Nucleus accumbens (tissue), 56 donors: ENCODE results near the gene TSPAN18.

ENCODE experiments used
- DNase-seq, 56 donors: peaks; one replicate each; lab custom pipeline; 2025; lab: John Stamatoyannopoulos, UW

Gene TSPAN18

DNA sequence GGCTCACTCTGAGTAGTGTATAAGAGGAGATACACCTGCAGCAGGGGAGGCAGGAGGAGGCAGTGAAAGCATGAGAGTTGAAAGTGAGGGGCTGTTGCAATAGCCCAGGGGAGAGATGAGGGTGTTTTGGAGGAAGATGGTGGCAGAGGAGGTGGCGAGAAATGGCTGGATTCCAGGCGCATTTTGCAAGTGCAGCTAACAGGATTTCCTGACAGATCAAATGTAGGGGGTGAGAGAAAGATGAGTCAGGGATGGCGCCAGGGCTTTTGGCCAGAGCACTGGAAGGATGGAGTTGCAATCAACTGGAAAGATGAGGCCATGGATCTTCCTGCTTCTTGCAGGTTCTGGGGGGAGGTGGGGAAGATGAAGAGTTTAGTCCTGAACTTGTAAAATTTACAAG lies 16.8 kb upstream of the TSPAN18 start:
- DNase-seq = no peak

DNA sequence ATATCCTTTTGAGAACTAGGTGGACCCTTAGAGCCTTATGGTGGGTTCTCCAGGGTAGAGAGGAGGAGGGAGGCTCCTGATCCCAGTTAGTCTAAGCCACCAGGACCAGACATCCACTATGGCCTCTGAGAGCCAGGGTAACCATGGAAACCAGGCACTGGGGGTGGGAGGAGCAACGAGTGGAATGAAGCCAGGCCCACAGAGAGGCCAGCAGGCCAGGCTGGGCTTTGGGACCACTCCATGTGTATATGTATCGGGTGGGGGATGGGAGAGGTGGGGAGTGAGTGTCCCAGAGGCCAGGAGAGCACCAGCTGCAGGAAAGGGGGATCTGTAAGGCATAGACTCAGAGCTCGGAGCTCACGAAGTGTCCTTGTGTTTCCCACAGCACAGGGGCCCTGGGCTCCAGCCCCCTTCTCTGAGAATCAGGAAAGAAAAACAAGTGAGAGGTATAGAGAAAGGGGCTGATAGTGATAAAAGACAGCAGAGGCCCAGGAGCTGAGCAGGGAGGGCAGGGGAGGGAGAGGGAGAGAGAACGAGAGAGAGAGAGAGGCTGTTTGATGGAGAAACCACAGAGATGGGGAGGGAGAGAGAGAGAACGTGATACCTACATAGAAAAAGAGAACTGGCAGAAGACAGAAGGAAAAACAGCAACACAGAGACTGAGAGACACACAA lies 15.5 kb upstream of the TSPAN18 start:
- no peak for DNase-seq

DNA sequence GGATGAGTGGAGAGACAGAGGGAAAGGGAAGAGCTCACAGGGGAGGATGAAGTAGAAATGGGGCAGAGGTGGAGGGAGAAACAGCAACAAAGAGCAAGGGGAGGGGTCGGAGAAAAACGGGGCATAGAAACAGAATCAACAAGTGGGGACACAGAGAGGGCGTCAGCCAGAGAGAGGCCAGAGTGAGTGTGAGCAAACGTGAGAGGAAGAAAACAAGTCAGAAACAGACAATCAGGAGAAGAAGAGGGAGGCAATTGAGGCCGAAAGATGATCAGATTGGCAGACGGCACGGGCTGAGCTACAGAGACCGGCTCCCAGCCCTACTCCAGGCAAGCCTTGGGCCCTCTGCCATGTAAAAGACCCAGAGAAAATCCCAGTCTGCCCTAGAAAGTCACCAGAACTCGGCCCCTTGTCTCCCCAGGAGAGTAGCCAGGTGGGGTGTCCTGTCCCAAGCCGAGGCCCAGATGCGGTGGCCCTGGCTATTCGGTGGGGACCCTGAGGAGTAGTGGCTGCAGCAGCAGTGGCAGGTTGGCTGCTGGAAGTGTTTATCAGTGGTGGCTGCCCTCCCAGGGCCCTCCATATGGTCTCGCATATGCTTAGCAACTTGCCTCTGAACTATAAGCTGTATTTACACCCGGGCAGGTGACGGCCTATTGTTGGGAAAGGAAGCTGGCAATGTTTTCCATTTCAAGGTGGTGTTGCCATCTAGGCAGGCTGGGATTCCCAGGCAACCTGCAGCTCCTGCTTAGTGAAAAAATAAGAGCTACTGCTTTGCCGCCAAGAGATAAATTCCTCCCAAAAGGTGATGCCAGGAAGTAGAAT lies 14.8 kb upstream of the TSPAN18 start:
- DNase-seq = no peak

DNA sequence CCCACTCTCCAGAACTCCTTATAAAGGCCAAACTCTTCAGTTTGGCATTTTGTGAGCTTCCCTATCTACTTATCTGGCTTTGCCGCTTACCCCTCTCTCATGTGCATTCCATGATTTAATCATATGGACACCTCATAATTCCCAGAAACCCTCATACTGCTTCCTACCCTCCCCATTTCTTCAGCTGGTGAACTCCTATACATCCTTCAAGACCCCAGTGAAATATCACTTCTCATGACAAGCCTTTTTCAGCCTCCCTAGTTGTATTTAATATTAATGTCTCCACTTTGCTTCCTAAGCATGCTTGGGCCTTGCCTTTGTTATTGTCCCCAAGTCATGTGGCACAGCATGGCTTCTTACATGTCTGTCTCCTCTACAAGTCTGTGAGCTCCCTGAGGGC lies 13.7 kb upstream of the TSPAN18 start:
- DNase-seq = no peak

DNA sequence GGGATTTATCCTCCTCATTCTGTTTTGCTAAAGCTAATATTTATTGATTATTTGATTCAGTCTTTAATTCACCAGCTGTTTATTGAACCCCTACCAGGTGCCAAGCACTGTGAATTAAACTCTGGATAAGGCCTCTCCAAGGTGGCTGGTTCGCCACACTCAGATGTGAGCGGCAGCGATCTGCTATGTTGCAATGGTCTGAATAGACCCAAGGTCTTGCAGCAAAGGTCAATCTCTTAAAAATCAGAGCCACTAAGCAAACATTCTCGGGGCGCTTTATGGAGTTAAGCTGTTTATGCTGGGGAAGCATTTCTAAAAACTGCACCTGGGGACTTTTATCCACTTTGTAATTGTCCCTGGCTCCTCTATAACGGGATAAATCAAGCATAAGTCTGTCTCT lies 10.5 kb upstream of the TSPAN18 start:
- no peak for DNase-seq

DNA sequence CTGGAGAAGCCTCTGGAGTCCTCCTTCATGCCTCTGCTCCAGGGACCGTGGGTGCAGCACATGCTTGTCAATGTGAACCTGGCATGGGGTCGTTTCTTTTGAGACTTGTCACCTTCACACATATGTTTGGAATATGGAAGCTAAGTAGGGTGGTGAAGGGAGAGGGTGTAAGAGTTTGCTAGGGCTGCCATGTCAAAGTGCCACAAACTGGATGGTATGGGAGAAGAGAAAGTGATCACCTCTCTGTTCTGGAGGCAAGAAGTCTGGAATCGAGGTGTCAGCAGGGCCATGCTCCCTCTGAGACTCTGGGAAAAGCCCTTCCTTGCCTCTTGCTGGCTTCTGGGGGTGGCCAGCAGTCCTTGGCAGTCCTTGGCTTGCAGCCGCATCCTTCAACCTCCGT lies 8.7 kb upstream of the TSPAN18 start:
- no peak for DNase-seq

DNA sequence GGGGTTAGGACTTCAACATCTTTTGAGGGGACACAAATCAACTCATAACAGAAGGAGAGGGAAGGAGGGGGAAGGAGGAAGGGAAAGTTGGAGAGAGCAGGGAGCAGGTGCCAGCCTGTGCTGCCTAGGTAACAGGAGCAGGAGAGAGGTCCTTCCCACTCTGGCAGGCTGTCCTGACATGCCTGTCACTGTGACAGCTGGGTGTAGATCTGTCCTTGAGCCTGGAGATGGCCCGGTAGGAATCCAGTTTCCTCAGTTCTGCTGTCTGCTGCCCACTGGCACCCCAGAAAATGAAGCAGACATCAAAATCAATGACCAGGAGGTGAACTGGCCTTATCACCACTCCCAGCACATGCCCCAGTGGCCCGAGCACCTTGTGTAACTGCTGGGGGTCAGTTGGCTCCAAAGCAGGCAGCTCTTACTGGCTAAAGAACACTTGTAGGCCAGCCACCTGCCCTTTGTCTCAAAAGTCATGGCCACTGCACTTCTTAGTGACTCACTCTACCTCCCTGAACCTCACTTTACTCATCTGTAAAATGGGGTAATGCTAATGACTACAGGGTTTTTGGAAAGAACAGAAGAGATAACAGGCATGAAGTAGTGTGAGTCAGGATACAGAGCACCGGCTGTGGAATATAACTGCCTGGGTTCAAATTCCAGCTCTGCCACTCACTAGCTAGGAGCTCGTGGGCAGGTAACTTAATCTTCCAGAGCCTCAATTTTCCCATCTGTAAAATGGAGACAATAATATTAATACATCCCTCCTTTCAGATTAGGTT lies 8.0 kb upstream of the TSPAN18 start:
- no peak for DNase-seq

DNA sequence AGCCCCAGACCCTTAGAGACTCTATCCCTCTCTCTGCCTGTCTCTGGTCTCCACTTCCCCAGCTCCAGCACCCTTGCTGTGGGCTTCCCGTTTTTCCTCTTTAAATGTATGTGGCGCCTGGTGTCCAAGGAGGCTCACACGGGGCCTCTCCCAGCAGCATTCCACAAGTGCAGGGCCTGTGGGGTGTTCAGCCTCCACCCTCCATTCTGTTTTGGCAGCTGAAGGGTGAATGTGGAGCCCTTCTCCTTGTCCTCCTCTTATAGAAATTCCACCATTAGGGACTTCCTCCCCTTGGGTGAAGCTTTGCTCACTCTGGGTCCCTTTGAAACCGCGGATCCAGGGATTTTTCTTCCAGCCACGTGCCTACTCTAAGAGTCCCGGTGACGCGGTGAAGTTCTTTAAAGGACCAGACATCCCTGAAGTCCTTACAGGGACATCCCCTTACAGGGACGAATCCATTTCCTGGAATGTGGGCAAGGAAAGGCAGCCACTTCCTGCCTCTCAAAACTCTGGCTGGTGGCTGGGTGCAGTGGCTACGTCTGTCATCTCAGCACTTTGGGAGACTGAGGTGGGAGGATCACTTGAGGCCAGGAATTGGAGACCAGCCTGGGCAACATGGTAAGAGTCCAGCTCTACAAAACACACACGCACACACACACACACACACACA lies 1.6 kb upstream of the TSPAN18 start:
- no peak for DNase-seq

DNA sequence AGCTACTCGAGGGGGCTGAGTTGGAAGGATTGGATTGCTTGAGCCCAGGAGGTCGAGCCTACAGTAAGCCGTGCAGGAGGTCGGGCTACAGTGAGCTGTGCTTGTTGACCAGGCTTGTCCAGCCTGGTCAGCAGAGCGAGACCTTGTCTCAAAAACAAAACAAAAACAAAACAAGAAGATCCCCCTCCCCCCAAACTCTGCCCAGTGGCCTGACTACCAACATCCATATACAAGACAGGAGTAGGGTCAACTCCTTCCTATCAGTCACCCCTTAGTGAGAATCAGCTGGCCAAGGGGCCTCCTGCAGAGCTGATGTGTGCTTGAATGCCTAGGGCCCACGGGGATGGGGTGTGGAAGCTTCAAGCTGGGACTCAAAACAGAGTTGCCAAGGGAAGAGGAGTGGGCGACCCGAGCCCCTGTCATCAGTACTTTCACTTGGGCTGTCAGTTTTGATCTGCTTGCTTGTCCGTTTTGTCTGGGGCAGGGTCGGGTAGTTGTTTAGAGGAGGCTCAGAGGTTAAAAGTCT lies 942 bp upstream of the TSPAN18 start:
- DNase-seq = peak in 2 of 56 donors; percentile 2 to 26

DNA sequence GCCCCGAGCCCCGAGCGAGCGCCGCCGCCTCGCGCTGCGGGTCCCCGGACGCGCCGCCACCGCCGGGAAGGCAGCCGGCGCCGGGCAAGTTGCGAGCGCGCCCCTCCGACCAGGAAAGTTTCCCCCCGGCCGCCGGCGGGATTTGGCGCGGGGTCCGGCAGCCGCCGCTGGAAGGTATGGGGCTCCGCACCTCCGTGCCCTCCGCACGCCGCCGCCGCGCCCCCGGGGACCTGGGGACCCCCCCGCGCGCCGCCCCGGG lies 281 bp downstream of the TSPAN18 start:
- no peak for DNase-seq

DNA sequence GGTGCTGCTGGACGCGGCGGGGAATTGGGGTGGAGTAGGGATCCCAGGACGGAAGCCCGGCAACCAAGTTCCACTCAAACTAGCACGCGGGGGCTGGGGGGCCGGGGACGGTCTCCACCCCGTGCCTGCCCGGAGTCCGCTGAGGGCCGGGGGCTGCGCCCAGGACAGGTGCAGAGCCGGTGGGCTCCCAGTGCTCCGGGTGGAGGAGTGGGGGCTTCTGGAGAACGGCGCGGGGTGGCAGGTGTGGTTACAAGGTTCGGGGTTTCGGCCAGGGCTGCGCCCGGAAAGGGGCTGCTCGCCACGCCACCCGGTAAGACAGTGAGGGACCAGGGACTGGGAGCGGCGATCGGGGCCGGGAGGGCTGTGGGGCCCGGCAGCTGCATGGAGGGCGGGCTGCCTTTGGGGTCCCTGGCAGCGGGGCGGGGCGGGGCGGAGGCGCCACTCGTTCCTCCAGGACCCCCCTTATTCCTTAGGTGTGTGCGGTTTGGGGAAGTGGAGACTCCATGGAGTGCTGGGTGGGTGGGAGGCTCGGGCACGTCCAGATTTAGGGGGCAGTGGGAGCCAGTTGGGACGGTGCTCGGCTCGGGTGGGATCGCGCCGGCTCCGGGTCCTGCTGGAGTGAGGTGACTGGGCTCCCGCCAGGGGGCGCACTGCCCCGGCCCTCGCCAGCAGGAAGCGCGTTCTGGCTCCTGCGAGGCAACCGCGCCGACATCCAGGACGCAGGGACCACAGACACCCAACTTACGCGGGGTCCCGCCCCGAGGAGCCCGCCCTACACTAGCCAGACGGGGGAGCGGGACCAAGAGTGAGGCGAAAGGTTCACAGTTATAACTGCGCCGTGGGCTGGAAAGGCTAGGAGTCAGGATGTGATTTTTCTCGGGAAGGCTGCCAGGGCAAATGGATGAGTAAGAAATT lies 868 bp downstream of the TSPAN18 start:
- DNase-seq = peak in 50 of 56 donors; percentile 4 to 82 (median 50)

DNA sequence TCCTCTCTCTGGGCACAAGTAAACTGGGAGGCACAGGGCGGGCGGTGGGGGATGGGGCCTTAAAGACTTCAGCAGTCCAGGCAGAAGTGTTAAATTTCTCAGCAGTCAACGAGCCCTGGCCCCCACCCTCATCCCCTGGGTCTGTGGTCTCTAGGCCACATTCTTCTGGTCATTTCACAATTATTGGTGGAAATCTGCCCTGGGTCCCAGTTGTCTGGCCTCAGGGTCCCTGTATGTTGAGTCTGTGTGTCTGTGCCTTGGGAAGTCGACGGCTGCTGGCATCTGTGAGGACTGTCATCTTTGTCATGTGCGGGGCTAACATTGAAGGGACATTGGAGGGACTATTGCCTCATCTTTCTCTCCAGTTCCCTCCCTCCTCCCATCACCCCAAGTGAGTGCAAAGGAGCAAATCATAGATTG lies 1.7 kb downstream of the TSPAN18 start:
- DNase-seq = no peak

DNA sequence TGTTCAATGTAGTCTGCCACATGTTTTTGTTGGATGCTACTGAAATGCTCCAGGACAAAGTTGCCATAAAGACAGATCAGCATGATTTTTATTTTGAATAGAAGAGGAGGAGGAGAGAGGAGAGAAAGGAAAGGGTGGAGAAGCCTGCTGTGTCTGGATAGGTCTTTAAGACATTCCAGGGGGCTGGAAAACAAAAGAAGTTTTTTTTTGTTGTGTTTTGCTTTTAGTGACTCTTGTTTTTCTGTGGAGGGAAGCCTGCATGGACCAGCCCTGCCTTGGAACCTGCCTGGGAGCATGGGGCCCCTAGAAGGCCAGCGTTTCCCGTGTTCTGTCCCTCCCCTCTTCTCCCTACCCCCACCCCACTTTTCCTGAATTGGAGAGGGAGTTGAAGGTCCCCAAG lies 2.3 kb downstream of the TSPAN18 start:
- no peak for DNase-seq

DNA sequence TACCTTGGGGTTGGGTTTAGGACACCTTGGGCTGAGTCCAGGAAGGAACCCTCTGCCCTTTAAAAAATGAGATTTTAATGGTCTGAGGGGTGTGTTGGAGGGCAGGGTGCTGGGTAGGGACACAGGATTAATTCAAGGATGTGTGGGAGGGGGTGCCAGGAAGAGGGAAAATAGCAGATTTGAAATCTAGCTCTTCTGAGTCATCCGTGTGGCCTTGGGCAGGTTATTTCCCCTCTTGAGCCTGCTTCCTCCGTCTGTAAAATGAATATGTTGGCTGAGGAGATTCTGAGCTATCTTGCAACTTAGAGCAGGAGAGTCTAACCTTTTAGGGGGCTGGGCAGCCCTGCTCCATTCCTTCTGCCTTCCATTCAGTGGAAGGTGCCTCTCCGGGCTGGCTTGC lies 3.0 kb downstream of the TSPAN18 start:
- no peak for DNase-seq

DNA sequence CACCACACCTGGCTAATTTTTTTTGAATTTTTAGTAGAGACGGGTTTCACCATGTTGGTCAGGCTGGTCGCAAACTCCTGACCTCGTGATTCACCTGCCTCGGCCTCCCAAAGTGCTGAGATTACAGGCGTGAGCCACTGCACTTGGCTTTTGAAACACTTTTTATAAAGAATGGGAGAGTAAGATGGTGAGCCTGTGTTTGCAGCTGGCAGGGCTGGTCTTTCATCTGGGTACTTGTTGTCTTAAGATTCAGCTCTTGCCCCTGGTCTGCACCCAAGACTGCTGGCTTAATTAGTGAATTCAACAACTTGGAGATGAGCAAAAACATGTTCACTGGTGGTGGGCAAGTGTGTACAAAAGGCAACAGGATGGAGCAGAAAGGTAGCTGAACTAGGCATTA lies 4.0 kb downstream of the TSPAN18 start:
- DNase-seq = no peak

DNA sequence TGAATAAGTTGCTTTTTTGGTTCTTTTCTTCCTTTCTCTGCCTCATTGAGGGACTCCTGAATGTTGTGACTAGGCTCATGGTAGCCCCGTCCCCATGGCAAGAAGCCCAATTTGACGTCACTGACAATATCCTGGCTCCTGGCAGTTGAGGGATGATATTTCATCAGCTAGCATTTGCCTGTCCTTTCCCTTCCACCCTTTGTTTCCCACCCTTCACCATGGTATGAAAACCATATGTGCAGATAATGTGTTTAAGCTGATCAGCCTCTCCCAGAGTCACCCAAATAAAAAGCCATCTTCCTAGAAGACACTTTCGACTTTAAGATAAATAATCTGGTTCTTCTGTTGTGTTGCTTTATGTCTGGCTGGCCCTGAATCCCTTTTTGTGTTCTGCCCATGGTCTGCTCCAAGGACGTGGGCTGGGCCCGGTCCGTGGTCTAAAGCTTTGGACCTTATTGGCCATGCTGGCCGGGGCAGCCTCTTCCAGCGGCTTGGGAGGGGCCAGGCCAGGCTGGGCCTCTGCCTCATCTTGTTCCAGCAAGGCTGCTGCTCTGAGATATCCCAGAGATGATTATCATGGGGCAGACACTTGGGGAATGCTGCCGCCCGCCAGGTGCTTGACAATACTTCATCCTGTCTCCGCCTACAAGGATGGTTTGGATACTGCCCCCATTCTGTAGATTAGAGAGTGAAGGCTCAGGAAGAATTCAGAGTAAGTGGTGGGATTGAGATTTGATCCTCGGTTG lies 5.1 kb downstream of the TSPAN18 start:
- DNase-seq = no peak

DNA sequence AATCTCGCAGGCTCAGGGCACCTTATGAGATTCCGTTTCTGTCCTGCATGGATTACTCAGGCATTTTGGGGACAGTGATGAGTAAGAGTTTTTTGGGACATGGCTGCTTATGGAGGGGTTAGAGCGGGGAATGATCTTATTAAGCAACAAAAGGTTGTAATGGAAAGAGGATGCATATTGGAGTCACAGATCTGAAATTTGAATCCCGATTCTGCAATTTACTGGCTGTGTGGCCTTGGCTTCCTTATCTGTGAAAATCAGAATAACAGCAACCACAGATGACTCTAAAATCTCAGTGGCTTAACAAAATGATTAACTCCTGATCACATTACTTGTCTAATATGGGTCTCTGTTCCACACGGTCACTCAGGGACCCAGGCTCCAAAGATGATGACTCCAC lies 5.8 kb downstream of the TSPAN18 start:
- no peak for DNase-seq

DNA sequence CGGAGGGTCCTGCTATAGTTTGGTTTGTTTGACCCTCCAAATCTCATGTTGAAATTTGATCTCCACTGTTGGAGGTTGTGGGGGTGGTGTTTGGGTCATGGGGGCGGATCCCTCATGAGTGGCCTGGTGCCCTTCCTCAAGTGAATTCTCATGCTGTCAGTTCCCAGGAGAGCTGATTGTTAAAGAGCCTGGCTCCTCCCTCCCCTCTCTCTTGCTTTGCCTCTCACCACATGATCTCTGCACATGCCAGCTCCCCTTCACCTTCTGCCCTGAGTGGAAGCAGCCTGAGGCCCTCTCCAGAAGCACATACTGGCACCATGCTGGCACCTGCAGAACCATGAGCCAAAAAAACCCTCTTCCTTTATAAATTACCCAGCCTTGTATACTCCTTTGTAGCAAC lies 7.1 kb downstream of the TSPAN18 start:
- DNase-seq = no peak

DNA sequence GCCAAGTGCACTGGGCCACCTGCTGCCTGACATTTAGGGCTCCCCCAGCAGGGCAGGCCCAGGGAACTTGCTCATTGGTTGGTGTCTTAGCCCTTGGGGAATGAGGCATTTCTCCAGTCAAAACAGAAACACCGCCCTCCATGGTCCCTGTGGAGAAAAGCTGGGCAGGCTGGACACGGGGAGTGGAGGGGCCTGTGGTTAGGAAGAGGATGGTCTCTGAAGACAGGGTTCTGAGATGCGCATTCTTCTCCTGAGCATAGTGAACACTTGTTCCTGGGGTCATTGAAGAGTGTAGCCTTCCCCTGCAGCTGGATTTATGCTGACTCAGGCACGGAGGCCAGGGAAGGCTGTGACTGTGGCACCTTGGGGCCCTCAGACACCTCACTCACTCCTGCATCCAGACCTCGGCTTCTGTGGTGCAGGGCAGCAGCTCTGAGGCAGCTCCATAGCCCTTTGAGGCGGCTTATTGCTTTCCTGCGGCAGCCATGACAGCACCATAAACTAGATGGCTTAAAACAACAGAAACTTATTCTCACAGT lies 8.2 kb downstream of the TSPAN18 start:
- DNase-seq = no peak
